ENCODE data around the gene STK31. TPM values are rescaled to one million over a fixed set of nuclear protein-coding genes. Genes with fewer than 3 reads are reported as not detected.

The STK31 gene
- total and polyA plus RNA-seq, 4 donors, result 0.03 to 0.59 (median 0.18) TPM

DNA sequence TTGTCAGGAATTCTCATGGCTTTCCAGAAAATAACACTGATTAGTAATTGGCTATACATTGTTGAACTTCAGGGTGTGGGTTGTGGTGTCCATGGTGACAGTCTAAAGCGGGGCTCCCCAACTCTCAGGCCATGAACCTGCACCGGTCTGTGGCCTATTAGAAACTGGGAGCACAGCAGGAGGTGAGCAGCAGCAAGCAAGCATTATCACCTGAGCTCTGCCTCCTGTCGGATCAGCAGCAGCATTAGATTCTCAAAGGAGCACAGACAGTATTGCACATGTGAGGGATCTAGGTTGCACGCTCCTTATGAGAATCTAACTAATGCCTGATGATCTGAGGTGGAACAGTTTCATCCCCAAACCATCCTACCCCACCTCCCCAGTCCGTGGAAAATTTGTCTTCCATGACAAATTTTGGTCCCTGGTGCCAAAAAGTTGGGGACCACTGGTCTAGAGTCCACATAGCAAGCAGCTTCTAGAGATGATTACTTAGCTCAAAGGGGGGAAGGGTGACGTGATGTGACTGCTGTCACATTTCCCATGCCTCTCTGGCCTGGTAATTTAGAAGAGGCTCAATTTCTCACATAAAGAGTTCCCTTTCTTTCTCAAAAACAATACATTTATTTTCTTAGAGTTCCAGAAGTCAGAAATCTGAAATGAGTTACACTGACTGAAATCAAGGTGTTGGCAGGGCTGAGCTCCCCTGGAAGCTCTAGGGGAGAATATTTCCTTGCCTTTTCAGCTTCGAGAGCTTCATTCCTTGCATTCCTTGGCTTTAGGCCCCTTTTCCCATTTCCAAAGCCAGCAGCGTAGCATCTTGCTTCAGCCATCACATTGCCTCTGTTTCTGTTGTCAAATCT lies 47.7 kb upstream of the STK31 start (continued):
- no peak for TF ChIP-seq GABPA (IDR thresholded peaks at IDR 0.05 in 1 of 2, conservative IDR thresholded peaks at IDR 0.05 in 1 of 2)

DNA sequence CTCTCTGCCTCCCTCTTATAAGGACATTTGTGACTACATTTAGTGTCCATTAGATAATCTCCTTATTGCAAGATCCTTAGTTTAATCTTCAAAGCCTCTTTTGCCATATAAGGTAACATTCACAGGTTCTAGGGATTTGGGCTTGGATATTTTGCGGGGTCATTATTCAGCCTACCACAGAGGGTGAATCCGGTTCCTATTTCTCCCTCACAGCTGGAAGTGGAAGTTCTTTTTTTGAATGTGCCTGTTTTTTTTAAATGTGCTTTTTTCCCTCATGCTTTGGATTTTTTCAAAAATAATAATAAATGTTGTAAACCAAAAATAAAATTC lies 47.1 kb upstream of the STK31 start:
- no peak overlapping the region for H3K4me3 ChIP-seq (ENCODE audit: low read depth in 1 of 3, low read length in 3 of 3)
- no peak for TF ChIP-seq FOXA1 (IDR thresholded peaks at IDR 0.05)
- TF ChIP-seq EGR1 (IDR thresholded peaks at IDR 0.05; ENCODE audit: low read depth in 2 of 2), result no peak
- TF ChIP-seq, protein P1, sequence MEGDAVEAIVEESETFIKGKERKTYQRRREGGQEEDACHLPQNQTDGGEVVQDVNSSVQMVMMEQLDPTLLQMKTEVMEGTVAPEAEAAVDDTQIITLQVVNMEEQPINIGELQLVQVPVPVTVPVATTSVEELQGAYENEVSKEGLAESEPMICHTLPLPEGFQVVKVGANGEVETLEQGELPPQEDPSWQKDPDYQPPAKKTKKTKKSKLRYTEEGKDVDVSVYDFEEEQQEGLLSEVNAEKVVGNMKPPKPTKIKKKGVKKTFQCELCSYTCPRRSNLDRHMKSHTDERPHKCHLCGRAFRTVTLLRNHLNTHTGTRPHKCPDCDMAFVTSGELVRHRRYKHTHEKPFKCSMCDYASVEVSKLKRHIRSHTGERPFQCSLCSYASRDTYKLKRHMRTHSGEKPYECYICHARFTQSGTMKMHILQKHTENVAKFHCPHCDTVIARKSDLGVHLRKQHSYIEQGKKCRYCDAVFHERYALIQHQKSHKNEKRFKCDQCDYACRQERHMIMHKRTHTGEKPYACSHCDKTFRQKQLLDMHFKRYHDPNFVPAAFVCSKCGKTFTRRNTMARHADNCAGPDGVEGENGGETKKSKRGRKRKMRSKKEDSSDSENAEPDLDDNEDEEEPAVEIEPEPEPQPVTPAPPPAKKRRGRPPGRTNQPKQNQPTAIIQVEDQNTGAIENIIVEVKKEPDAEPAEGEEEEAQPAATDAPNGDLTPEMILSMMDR (IDR thresholded peaks at IDR 0.05; ENCODE audit: low read depth, low read length, missing input control), result no peak
- TF ChIP-seq, protein P2, sequence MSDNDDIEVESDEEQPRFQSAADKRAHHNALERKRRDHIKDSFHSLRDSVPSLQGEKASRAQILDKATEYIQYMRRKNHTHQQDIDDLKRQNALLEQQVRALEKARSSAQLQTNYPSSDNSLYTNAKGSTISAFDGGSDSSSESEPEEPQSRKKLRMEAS (IDR thresholded peaks at IDR 0.05), result no peak
- no peak for TF ChIP-seq SP1 (IDR thresholded peaks at IDR 0.05)
- TF ChIP-seq, protein P3, sequence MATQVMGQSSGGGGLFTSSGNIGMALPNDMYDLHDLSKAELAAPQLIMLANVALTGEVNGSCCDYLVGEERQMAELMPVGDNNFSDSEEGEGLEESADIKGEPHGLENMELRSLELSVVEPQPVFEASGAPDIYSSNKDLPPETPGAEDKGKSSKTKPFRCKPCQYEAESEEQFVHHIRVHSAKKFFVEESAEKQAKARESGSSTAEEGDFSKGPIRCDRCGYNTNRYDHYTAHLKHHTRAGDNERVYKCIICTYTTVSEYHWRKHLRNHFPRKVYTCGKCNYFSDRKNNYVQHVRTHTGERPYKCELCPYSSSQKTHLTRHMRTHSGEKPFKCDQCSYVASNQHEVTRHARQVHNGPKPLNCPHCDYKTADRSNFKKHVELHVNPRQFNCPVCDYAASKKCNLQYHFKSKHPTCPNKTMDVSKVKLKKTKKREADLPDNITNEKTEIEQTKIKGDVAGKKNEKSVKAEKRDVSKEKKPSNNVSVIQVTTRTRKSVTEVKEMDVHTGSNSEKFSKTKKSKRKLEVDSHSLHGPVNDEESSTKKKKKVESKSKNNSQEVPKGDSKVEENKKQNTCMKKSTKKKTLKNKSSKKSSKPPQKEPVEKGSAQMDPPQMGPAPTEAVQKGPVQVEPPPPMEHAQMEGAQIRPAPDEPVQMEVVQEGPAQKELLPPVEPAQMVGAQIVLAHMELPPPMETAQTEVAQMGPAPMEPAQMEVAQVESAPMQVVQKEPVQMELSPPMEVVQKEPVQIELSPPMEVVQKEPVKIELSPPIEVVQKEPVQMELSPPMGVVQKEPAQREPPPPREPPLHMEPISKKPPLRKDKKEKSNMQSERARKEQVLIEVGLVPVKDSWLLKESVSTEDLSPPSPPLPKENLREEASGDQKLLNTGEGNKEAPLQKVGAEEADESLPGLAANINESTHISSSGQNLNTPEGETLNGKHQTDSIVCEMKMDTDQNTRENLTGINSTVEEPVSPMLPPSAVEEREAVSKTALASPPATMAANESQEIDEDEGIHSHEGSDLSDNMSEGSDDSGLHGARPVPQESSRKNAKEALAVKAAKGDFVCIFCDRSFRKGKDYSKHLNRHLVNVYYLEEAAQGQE (IDR thresholded peaks at IDR 0.05), result no peak
- TF ChIP-seq NR2F2 (IDR thresholded peaks at IDR 0.05), result no peak
- TF ChIP-seq TAF1 (conservative IDR thresholded peaks at IDR 0.05), result no peak
- no peak for TF ChIP-seq HNF4G (IDR thresholded peaks at IDR 0.05)
- no peak for TF ChIP-seq RAD21 (IDR thresholded peaks at IDR 0.05)
- no peak for TF ChIP-seq RXRA (IDR thresholded peaks at IDR 0.05)
- H3K9ac ChIP-seq (ENCODE audit: low read depth in 1 of 2, low read length in 2 of 2), result no peak overlapping the region
- H3K27ac ChIP-seq (ENCODE audit: low read depth in 1 of 2, low read length in 2 of 2), result no peak overlapping the region
- no peaks in the 10 kb centered on the region for H3K9me3 ChIP-seq (ENCODE audit: control insufficient read depth in 4 of 4, low read length in 3 of 4)
- H3K27me3 ChIP-seq (ENCODE audit: control insufficient read depth in 4 of 4, insufficient read depth in 4 of 4, low read length in 3 of 4), result no peaks in the 10 kb centered on the region
- WGBS, result 96% methylated on average over 2 of the region's 2 CpGs
- no peaks in the 10 kb centered on the region for H3K36me3 ChIP-seq (ENCODE audit: control insufficient read depth in 4 of 4, insufficient read depth in 3 of 4, low read depth in 1 of 4, low read length in 3 of 4)
- H3K4me1 ChIP-seq (ENCODE audit: control insufficient read depth in 4 of 4, insufficient read depth in 4 of 4, low read length in 3 of 4), result no peaks in the 10 kb centered on the region
- DNase-seq (ENCODE audit: low spot score), result no peak

DNA sequence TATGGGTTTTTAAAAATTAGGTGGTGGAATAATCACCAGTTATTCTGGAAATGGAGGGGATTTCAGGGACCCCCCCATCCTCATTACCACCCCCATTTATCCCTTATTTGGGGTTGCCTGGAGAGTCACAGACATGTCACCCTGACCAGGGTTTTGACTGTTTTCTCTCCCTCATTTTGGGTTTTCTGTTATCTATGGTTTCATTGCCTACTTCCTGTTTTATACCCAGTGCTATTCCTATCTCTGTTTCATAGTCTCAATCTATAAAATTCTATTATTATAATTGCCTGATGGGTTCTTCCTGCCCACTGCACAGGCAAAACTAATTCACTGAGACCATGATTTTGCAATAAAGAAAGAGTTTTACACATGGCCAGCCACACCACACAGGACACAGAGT lies 45.9 kb upstream of the STK31 start:
- H3K36me3 ChIP-seq (ENCODE audit: control insufficient read depth in 4 of 4, insufficient read depth in 3 of 4, low read depth in 1 of 4, low read length in 3 of 4), result no peaks in the 10 kb centered on the region
- no peak overlapping the region for H3K4me3 ChIP-seq (ENCODE audit: low read depth in 1 of 3, low read length in 3 of 3)
- H3K9me3 ChIP-seq (ENCODE audit: control insufficient read depth in 4 of 4, low read length in 3 of 4), result no peaks in the 10 kb centered on the region
- H3K27ac ChIP-seq (ENCODE audit: low read depth in 1 of 2, low read length in 2 of 2), result no peak overlapping the region
- TF ChIP-seq SP1 (IDR thresholded peaks at IDR 0.05) (no peak), EGR1 (IDR thresholded peaks at IDR 0.05; ENCODE audit: low read depth in 2 of 2) (no peak), NR2F2 (IDR thresholded peaks at IDR 0.05) (no peak), RAD21 (IDR thresholded peaks at IDR 0.05) (no peak), JUND (IDR thresholded peaks at IDR 0.05) (no peak), HNF4G (IDR thresholded peaks at IDR 0.05) (no peak), GABPA (IDR thresholded peaks at IDR 0.05 in 1 of 2, conservative IDR thresholded peaks at IDR 0.05 in 1 of 2) (no peak), HNF4A (conservative IDR thresholded peaks at IDR 0.05) (no peak)
- TF ChIP-seq, protein P2 (IDR thresholded peaks at IDR 0.05), result no peak
- H3K9ac ChIP-seq (ENCODE audit: low read depth in 1 of 2, low read length in 2 of 2), result no peak overlapping the region
- no peaks in the 10 kb centered on the region for H3K4me1 ChIP-seq (ENCODE audit: control insufficient read depth in 4 of 4, insufficient read depth in 4 of 4, low read length in 3 of 4)
- no peaks in the 10 kb centered on the region for H3K27me3 ChIP-seq (ENCODE audit: control insufficient read depth in 4 of 4, insufficient read depth in 4 of 4, low read length in 3 of 4)
- no peak for DNase-seq (ENCODE audit: low spot score)
